ENCODE measurements around the gene PNMA8C.
"Not testable (repeated sequence)": the region's sequence is repeated elsewhere in the genome, so short reads cannot be mapped to it uniquely, and the experiment has no call there.

PNMA8C gene

DNA sequence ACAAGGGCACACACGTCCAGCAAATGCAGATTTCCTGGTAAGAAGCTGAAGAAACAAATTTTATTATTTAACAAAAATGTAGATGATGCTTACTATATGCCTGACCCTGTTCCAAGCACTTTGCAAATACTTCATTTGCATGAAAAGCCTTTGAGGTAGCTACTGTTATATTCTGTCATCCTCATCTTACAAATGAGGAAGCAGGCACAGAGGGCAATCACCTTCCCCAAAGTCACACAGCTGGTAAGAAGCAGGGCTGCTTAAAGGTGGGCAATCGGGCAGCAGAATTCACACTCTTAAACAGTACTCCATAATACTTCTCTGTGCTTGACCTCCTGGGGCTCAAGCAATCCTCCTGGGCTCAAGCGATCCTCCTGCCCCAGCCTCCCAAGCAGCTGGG, 18.3 kb upstream of the PNMA8C start:
- DNase-seq (ENCODE audit: low spot score), result no peak

GRCh38 chr19:46446021-46446420, 17.3 kb upstream of the PNMA8C start:
- DNase-seq (ENCODE audit: low spot score), result no peak

- no peak for DNase-seq (ENCODE audit: low spot score)
These were observed 14.2 kb upstream of the PNMA8C start for GRCh38 chr19:46442808-46443450.

GRCh38 chr19:46441866-46442265, 13.1 kb upstream of the PNMA8C start:
- no peak for DNase-seq (ENCODE audit: low spot score)

DNA sequence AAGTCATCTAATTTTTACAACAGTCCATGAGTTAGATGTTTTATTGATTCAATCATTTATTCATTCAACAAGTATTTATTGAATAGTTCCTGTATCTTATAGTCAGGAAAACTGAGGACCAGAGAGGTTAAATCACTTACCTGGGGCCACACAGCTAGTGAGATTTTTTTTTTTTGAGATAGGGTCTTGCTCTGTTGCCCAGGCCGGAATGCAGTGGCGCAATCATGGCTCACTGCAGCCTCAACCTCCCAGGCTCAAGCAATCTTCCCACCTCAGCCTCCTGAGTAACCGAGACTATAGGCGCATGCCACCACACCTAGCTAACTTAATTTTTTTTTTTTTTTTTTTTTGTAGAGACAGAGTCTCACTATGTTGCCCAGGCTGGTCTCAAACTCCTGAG, 7.0 kb upstream of the PNMA8C start:
- DNase-seq (ENCODE audit: low spot score), result not testable (repeated sequence)

GRCh38 chr19:46435009-46435408, 6.3 kb upstream of the PNMA8C start:
- no peak for DNase-seq (ENCODE audit: low spot score)

GRCh38 chr19:46433470-46433869, 4.7 kb upstream of the PNMA8C start:
- DNase-seq (ENCODE audit: low spot score), result not testable (repeated sequence)

GRCh38 chr19:46431824-46432223, 3.1 kb upstream of the PNMA8C start:
- no peak for DNase-seq (ENCODE audit: low spot score)

DNA sequence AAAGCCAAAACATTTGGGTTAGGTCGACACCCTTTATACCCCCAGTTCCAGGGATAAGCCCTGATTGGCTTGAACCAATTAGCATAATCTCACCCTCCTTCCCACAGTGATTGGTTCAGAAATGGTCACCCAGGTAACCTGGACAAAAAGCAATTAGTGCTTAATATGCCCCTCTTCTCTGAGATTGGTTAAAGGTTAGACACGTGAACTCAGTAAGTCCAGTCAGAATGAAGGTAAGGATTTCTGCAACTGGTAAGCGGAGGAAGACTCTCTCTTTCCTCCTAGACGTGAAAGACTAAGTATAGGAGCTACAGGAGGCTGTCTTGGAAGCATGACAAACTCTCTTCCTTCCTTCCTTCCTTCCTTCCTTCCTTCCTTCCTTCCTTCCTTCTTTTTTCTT, 1.3 kb upstream of the PNMA8C start:
- DNase-seq (ENCODE audit: low spot score), result no peak

DNA sequence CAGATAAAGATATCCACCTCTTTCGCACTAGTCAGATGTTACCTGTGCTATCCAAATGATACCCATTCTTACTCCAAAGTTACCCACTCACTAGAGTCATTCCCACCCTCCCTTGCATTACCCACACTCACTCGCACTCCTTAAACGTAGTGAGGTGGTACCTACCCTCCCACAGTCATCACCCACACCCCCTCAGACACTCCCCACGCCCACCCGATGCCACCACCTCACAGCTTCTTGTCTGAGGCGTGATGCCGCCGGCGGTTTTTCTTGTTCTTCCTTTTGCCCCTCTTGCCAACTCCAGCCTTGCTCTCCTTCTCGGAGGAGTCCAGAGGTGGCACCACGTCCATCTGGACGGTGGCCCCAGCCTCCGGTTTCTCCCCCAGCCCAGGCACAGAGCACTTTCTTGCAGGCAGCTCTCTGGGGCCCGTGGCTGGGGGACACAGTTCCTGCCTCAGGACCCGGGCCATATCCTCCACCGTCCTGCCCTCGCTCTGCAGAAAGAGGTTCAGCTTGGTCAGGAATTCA, 1.2 kb downstream of the PNMA8C start:
- DNase-seq (ENCODE audit: low spot score), result no peak

- no peak for DNase-seq (ENCODE audit: low spot score)
These were observed 2.1 kb downstream of the PNMA8C start for GRCh38 chr19:46426506-46427162.

DNA sequence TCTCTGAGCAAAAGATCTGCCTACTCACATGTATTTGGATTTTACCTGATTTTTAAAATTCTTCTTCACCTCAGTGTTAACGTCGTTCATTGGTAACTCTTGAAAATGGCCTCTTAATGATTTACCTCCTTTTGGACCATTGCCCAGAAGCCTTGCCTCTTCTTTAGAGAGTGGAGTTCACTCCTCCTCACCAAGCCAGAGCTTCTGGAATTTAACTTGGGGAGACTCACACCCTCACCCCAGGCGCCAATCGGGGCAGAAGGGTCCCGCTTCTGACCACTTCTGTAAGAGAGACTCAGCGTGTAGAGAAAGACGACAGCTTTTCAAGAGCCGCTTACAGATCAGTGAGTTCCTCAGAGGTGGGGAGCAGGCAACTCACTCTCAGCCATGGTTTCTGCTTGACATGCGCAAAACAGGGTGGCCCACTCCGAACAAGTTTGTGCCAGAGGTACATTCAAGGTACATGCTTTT, 2.7 kb downstream of the PNMA8C start:
- no peak for DNase-seq (ENCODE audit: low spot score)

DNA sequence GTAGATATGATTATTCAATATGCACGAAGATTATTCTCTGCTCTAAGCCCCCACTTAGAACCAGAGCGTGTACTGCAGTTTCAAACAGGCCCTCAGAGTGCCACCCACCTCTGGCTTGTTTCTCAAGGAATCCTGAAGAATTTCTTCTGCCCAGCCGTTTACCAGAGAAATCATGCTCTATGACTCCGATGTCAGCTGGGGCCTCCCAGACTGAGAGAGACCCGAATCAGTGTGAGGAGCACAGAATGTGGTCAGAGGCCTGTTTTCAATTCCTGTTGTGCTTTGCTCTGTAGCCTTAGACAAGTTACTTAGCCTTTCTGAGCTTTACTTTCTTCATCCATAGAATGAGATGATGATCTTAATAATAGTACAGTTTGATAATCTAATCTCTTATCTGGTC, 5.5 kb downstream of the PNMA8C start:
- DNase-seq (ENCODE audit: low spot score), result no peak

GRCh38 chr19:46422344-46422743, 6.4 kb downstream of the PNMA8C start:
- no peak for DNase-seq (ENCODE audit: low spot score)

DNA sequence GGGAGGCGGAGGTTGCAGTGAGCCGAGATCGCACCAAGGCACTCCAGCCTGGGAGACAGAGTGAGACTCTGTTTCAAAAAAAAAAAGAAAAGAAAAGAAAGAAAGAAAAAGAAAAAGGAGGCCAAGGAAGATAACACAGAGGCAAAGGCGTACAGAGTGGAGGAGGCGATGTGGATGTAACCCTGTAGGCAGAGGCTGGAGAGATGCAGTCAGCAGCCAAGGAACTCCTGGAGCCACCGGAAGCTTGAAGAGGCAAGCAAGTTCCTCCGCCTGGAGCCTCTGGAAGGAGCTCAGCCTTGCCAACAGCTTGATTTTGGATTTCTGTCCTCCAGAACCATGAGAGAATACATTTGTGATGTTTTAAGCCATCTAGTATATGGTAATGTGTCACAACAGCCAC, 8.7 kb downstream of the PNMA8C start:
- no peak for DNase-seq (ENCODE audit: low spot score)

GRCh38 chr19:46415804-46416709, 12.7 kb downstream of the PNMA8C start:
- DNase-seq (ENCODE audit: low spot score), result not testable (repeated sequence)

DNA sequence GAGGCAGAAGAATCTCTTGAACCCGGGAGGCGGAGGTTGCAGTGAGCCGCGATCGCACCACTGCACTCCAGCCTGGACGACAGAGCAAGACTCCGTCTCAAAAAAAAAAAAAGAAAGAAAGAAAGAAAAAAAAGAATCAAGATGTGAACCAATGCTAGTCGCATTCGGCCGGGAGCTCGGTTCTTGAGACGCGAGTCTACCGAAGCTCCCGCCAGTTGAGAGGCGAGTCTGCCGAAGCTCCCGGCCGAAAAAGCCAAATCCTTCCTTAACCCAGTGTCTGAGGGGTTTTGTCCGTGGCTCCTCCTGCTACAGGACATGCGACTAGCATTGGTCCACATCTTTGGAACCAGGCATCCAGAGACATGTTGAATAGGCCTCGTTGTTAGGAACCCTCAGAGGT, 13.8 kb downstream of the PNMA8C start:
- DNase-seq (ENCODE audit: low spot score), result not testable (repeated sequence)

DNA sequence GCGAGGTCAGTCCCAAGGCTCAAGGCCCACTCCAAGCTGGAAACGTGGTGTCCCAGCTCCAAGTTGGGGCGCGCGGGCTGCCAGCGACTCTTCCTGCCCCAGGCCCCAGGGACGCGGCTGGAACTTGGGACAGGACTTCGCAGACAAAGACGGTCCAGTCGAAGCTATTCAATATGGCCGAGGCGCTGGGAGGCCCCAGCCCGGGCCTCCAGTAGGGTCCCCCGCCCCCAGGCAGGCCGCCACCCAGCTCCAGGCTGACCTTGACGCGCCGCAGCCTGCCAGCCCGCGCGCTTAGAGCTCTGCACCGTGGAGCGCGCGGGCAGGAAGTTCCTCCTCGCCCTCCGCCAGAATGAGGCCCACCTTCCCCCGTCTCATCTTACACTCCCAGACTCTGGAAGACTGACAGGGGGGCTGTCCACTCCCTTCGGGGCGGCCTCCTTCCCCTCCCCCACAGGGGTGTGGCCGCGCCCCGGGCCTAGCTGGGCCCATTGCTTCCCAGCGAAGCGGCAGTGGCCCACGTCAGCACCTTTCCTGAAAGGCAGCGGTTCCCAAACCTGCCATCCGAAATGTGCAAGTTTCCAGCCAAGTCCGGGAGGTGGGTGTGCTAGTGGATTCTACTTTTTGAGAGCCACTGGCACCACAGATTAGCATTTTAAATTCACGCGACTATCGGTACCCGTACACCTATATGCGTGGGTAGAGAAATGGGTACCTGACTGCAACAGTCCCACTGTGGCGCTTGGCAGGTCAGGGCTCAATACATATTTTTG, 15.3 kb downstream of the PNMA8C start, which contains the start of gene CCDC8:
CCDC8 (minus strand) TSS at position 303 of the 770 bp plus-strand sequence. CDS start 754 bp downstream, outside the sequence.
- no peak for DNase-seq (ENCODE audit: low spot score)

- no peak for DNase-seq (ENCODE audit: low spot score)
These were observed 16.0 kb downstream of the PNMA8C start for GRCh38 chr19:46412650-46413261.

DNA sequence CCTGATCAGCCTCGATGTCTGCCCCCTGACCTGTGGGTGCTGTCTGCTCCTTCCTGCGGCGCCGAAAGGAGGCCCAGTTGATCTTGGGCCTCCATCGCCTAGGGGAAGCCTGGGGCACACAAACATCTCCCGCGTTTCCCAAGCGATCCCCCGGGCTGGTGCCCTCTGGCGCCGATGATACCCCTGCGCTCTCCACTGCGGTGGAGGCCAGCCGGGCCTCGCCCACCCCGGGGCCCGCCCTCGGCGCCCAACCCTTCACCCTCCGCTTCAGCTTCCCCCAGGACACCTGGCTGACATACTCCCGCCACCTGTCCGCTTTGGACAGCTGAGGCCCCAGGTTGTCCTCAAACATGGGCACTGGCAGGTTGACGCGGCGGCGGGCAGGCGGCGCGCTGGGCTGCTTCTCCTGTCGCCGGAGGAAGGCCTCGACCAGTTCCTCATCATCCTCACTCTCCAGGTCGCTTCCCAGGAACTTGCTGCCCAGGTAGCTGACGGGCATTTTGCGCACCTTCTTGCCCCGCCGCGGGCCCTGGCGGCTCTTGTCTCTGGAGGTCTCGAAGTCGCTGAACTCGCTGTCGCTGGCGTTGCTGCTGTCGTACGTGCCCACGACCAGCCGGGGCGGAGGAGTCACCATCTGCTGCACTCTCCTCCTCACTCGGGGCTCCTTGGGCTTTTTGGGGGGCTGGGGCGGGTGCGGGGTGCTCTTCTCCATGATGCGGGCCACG, 16.6 kb downstream of the PNMA8C start:
- no peak for DNase-seq (ENCODE audit: low spot score)

Measured in RKO (cell line).